ENCODE measurements around the gene ZBTB20.

- no peak for TF ChIP-seq CTCF (conservative IDR thresholded peaks at IDR 0.05; ENCODE audit: low read depth, low read length)
- TF ChIP-seq EZH2 (IDR thresholded peaks at IDR 0.05; ENCODE audit: low read length, unreplicated experiment) = no peak
These were observed 254.2 kb downstream of the ZBTB20 start for GRCh38 chr3:114892880-114893279.

All from PC-3 (cell line).